Stimulated activated CD4-positive, alpha-beta T cell treated with anti-CD3 and anti-CD28 coated beads, Interleukin-2, amount 100 ng/mL, for 4 hours (primary cell): Measurements from ENCODE around the gene FAM53B.
"Not testable (repeated sequence)": the region's sequence is repeated elsewhere in the genome, so short reads cannot be mapped to it uniquely, and the experiment has no call there.

Experiments
- DNase-seq: peaks from one replicate; pipeline ENCODE4 v3.0.0-alpha.2; 2020; ENCODE audit warnings: low read depth

The FAM53B gene, protein sequence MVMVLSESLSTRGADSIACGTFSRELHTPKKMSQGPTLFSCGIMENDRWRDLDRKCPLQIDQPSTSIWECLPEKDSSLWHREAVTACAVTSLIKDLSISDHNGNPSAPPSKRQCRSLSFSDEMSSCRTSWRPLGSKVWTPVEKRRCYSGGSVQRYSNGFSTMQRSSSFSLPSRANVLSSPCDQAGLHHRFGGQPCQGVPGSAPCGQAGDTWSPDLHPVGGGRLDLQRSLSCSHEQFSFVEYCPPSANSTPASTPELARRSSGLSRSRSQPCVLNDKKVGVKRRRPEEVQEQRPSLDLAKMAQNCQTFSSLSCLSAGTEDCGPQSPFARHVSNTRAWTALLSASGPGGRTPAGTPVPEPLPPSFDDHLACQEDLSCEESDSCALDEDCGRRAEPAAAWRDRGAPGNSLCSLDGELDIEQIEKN

DNA sequence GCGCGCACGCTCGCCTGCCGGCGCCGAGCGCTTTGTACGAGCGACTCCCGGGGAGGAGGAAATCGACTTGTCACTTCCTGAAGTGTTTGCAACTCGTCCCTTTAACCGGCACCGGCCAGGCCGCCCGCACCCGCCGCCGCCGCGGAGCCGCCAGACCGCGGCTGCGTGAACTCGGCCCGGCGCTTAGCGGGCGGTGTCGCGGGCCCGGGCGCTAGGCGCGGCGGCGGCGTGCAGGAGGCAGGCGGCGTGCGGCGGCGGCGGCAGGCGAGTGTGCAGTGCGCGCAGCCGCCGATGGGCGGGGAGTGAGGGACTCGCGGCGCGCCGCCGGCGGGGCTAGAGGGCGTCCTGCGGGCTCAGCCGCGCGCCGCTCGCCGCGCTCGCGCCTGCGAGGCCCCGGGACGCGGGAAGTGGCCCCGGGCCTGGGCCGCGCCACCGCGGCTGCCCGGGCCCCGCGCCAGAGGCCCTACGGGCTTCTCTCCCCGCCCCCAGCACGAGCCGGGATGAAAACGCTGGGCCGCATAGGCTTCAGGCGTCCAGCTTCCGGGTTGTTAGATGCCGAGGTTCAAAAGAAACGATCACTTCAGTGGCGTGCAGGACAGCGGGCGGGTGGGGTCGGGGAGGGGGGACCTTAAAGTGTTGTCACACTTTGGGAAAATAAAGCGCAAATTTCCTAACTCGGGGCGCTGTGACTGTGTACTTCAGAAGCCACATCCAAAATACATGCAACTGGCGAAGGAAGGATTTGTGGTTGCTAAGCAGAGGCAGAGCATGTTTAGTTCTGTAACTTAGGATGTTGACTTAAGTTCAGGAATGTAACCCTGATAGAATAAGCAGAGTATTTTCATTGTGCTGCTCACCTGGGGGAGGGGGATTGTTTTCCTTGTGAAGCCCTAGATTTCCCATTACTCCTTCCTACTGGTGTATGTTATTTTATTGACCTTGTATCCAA, at the start of gene FAM53B:
Gene FAM53B, minus strand, starts transcription at position 277 of the 949 bp plus-strand sequence. CDS start 37,665 bp downstream, outside the sequence.
- DNase-seq, result peak; percentile 74

GRCh38 chr10:124792998-124793352, 48.8 kb upstream of the FAM53B start:
- no peak for DNase-seq

DNA sequence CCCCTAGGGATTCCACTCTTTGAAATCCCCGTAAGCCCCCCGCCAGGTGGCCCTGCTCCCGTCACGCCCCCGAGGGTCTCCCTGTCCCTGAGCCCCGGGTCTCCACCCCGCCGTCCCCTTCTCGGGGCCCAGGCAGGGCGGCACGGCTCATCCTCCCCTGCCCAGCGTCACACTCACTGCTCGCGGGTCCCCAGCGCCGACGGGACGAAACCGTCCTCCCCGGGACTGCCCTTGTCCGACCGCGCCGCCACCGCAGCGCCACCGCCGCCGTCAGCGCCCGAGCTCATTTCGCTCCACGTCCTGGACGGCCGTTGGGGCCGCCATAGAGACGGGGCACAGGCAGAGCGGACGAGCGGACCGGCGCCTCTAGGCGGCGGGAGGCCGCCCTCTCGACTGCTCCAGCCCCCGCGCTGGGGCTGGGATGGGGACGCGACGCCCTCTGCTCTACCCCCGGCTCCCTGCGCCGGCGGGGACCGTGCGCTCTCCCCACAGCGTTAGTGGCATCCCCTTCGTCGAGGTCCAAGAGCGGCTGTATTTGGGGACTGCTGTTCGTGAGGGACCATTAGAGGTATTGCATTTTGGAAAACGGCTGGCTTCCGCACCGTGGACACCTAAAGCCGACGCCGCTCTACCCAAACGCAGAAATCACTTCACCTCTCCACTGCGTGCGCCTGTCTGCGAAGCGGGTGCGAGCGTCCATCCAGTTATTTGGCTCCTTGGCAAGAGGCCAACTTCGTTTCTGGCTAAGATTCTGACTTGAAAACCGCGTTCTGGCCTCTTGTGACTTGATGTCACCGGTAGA, 47.6 kb upstream of the FAM53B start, which contains the start of gene EEF1AKMT2:
Gene EEF1AKMT2, minus strand, starts transcription at position 341 of the 802 bp plus-strand sequence. Its CDS starts 54 bp downstream, at position 287.
- DNase-seq, result peak; percentile 71

GRCh38 chr10:124782900-124783299, 38.7 kb upstream of the FAM53B start:
- not testable (repeated sequence) for DNase-seq

DNA sequence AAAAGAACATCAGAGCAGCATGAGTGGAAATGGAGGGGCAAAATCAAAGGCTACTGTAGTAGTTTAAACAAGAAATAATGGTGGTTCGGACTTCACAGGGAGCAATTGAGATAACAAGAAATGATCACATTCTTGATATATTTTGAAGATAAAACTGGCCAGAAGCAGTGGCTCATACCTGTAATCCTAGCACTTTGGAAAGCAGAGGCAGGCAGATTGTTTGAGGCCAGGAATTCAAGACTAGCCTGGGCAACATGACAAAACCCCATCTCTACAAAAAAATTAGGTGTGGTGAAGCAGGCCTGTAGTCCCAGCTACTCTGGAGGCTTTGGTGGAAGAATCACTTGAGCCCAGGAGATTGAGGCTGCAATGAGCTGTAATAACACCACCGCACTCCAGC, 24.6 kb upstream of the FAM53B start:
- DNase-seq, result no peak

GRCh38 chr10:124765256-124765655, 21.1 kb upstream of the FAM53B start:
- DNase-seq, result no peak

DNA sequence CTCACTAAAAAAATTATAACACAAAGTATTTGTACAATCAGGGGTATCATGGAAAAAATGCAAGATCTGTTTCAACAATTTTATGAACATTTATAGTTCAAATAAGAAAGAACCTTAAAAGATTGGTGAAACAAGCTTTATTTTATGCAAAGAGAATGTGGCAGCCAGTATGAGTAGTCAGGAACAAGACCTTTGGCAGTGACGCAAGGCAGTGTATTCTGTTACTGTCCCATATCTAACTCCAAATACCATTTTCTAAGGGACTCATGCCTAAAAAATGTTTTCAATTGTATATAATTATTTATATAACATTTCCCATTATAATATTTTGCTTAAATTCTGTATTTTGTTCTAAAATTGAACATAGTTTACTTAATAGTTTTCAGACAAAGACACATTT, 19.1 kb upstream of the FAM53B start:
- DNase-seq, result no peak

- no peak for DNase-seq
Observed at GRCh38 chr10:124762281-124762680, 18.1 kb upstream of the FAM53B start.

DNA sequence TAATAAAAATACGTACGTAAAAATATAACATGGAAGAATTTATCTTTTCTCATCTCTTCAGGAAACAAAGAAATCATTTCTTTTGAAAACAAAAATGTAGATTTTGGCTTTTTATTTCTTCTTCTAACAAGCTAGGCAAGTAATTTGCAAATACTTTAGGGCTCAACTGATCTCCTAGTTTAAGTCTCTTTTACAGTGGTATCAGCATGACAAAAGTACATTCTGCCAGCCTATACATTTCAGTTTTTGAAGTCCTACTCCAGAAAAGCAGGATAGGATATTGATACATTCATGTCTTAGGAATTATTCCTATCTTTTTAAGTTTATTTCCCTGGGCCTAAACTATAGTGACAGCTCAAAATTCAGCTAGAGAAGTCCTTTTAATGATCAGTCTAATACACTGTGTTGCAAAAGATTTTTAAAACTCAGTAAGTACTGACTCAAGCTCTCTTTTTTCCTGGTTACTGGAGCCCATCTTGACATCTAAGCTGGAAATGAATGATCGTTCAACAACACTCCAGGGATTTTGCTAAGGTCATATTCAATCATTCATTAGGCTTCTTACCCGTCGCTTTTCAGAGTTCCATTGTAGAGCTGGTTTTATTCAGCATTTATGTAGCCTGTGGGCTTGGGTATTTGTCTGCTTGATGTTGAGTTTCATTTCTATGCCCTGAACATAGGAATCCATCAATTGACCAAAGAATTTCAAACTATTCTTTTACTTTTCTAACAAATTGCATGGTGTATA, 12.2 kb upstream of the FAM53B start:
- DNase-seq, result no peak

DNA sequence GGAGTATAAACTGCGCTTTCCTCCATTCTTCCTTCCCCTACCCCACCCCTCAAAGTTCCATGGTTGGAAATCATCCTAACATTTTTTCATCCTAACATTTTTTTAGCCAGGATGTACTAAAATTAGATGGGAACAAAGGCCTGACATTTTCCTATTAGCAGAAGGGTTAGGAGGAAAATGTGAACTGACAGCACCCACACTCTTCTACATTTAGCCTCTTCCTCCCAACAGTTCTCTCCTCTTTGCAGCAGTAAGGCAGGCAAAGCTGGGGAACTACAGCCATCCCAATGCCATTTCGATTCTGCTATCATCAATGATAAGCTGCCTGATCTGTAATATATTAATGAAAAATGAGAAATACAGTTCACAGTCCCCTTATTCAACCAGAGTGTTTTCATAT, 11.4 kb upstream of the FAM53B start:
- DNase-seq, result no peak

DNA sequence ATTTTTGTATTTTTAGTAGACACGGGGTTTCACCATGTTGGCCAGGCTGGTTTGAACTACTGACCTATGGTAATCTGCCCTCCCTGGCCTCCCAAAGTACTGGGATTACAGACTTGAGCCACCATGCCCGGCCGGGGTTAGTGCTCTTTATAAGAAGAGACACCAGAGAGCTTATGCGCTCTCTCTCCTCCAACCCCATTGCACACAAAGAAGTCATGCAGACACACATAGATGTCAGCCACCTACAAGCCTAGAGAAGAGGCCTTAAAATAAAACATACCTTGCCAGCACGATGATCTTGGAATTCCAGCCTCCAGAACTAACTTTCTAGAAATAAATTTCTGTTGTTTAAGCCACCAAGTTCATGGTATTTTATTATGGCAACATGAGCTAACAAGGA, 10.0 kb upstream of the FAM53B start:
- no peak for DNase-seq

DNA sequence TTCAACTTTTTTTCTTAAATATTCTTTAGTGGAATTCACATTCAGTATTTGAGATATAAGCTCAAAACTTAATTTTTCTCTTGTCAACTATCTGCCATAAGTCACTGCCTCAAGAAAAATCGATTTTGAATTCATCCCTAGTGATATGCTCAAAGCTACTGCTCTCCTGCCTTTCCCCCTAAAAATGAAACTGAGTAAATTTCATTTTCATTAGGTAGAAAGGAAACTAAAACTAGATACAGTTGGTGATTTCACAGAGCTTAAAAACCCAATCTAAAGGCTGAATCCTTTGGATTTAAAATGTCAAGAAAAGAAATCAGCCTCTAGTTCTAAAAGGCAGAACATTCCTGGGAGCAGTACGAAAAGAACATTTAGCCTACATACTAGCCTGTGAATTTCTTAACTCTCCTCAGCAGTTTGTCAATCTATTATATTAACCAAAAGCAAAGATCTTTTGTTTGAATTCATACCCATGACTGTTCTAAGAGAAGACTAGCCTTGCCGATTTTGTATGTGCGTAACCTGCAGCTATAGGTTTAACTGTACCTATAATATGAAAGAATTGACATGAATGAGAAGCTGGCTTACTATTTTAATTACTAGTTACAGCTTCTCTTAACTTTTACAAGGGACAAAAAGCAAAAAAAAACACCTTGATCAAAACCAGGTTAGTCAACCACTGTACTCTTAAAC, 4.9 kb upstream of the FAM53B start:
- DNase-seq, result no peak

DNA sequence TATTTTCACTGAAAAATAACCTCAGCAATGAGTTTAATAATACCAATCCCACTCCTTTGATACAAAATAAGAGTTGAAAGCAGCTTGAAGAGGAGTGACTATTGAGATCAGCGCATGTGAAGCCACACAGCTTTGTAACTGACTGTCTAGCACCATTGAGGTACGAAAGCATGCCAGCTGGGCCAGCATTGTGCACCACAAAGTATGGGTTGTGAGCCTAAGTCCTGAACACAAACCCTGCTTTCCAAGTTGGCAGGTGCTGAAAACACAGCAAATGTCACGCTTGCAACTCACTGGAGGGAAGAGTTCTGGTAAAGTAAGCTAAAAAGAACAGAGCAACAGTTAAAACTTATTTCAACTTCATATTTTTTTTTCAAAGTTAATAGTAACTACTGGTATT, 4.0 kb upstream of the FAM53B start:
- no peak for DNase-seq

- DNase-seq, result no peak
Observed at GRCh38 chr10:124747745-124748144, 3.6 kb upstream of the FAM53B start.

DNA sequence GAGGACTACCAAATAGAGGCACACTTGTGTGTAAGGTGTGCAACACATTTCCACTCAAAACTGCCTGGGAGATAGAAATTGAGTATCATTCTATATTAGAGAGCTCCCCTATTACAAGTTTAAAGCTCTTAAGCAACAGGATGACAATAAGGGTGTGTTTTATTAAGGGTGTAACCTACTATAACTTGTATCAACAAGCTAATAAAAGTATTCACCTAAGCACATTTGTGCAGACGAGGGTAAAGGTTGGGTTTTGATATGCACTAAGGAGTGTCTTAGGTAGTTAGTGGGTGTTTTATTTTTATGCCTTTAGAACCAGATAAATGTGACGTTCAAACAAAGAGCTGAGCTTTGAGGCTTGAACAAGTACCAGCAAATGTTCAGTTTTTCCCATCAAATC, 2.8 kb upstream of the FAM53B start:
- DNase-seq, result no peak

DNA sequence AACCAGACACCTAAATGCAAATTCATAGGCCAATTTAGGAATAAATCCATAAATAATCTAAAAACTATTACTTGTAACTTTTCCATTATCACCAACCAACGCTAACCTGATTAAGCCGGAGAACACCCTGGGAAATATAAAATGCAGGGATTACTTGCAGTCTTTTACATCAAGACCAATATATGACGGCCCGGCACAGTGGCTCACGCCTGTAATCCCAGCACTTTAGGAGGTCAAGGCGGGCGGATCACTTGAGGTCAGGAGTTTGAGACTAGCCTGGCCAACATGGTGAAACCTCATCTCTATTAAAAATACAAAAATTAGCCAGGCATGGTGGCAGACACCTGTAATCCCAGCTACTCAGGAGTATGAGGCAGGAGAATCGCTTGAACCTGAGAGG, 2.3 kb upstream of the FAM53B start:
- DNase-seq, result not testable (repeated sequence)

GRCh38 chr10:124745673-124746072, 1.5 kb upstream of the FAM53B start:
- no peak for DNase-seq

DNA sequence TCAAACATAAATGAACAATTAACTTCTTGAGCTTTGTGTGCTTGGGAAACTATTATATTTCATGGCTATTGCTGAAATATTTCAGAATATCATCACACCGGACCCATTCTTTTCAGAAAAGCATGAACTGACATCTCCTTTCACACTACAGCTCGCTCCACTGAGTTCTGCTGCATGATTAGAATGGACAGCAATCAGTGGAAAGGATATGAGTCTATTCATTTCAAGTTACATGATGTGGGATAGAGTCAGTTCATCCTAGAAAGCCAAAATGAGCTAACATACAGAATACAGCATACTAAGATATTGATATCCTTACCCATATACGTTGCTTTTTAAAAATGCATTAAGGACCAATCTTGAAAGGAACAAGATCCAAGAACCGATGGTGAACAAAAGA, 1.1 kb upstream of the FAM53B start:
- DNase-seq, result no peak

- no peak for DNase-seq
Observed at GRCh38 chr10:124743191-124744101, 732 bp downstream of the FAM53B start.
